Mesendoderm (in vitro differentiated cells): Measurements from ENCODE around the gene AFF3.

ENCODE experiments used
- DNase-seq: peaks from one replicate; pipeline ENCODE4 v3.0.0; 2013
- H2AK5ac ChIP-seq: 2 replicates; pipeline ENCODE4 v1.6.1; 2013; ENCODE audit warnings: low read length, inconsistent platforms
- H2BK120ac ChIP-seq: 2 replicates; pipeline ENCODE4 v1.6.1; 2013; ENCODE audit warnings: low read depth, mild to moderate bottlenecking, low read length, moderate library complexity, mixed read lengths
- H2BK15ac ChIP-seq: replicated peaks from 2 replicates; pipeline ENCODE4 v1.6.1; 2013; ENCODE audit warnings: low read depth, mild to moderate bottlenecking, moderate library complexity
- H2BK5ac ChIP-seq: 2 replicates; pipeline ENCODE4 v1.6.1; 2013; ENCODE audit warnings: low read length, inconsistent platforms
- H3K18ac ChIP-seq: 2 replicates; pipeline ENCODE4 v1.6.1; 2013; ENCODE audit warnings: mild to moderate bottlenecking, low read length, mixed read lengths
- H3K23ac ChIP-seq: one replicate; pipeline ENCODE4 v1.6.1; 2013; ENCODE audit warnings: low read length
- H3K27ac ChIP-seq: 2 replicates; pipeline ENCODE4 v1.5.1; 2013; ENCODE audit warnings: low read depth, mild to moderate bottlenecking, inconsistent platforms, low read length, moderate library complexity
- H3K27me3 ChIP-seq: 2 replicates; pipeline ENCODE4 v1.6.1; 2013; ENCODE audit warnings: low read length, control low read depth, mild to moderate bottlenecking, inconsistent platforms; ENCODE audit not compliant: insufficient read depth, poor library complexity
- H3K36me3 ChIP-seq: 2 replicates; pipeline ENCODE4 v1.6.1; 2013; ENCODE audit warnings: low read length, inconsistent platforms; ENCODE audit not compliant: control insufficient read depth, insufficient read depth
- H3K4ac ChIP-seq: one replicate; pipeline ENCODE4 v1.6.1; 2013; ENCODE audit warnings: low read depth, mild to moderate bottlenecking, low read length, moderate library complexity
- H3K4me1 ChIP-seq: 2 replicates; pipeline ENCODE4 v1.6.1; 2013; ENCODE audit warnings: low read depth, low read length, inconsistent platforms; ENCODE audit not compliant: control insufficient read depth
- H3K4me2 ChIP-seq: 2 replicates; pipeline ENCODE4 v1.6.1; 2013; ENCODE audit warnings: low read length
- H3K4me3 ChIP-seq: 2 replicates; pipeline ENCODE4 v1.5.1; 2013; ENCODE audit warnings: mild to moderate bottlenecking, low read length
- H3K56ac ChIP-seq: one replicate; pipeline ENCODE4 v1.6.1; 2013; ENCODE audit warnings: low read length
- H3K79me1 ChIP-seq: 2 replicates; pipeline ENCODE4 v1.6.1; 2013; ENCODE audit warnings: low read length, inconsistent platforms
- H3K79me2 ChIP-seq: 2 replicates; pipeline ENCODE4 v1.6.1; 2013; ENCODE audit warnings: mild to moderate bottlenecking, low read length; ENCODE audit not compliant: control insufficient read depth, insufficient read depth
- H3K9ac ChIP-seq: 2 replicates; pipeline ENCODE4 v1.6.1; 2013; ENCODE audit warnings: low read length, inconsistent platforms
- H4K5ac ChIP-seq: one replicate; pipeline ENCODE4 v1.6.1; 2013; ENCODE audit warnings: low read length
- H4K8ac ChIP-seq: one replicate; pipeline ENCODE4 v1.6.1; 2013; ENCODE audit warnings: low read depth, mild to moderate bottlenecking, control low read depth, low read length, moderate library complexity
- WGBS: extraction: QIAGEN DNeasy Blood & Tissue Kit; methylation state at CpG from one replicate; pipeline ENCODE4 v1.1.7; 2013; ENCODE audit warnings: low lambda C conversion rate, missing lambda C conversion rate; ENCODE audit not compliant: insufficient coverage; ENCODE audit errors: extremely low coverage; 5-methylcytosine and 5-hydroxymethylcytosine counted together

AFF3 gene

DNA sequence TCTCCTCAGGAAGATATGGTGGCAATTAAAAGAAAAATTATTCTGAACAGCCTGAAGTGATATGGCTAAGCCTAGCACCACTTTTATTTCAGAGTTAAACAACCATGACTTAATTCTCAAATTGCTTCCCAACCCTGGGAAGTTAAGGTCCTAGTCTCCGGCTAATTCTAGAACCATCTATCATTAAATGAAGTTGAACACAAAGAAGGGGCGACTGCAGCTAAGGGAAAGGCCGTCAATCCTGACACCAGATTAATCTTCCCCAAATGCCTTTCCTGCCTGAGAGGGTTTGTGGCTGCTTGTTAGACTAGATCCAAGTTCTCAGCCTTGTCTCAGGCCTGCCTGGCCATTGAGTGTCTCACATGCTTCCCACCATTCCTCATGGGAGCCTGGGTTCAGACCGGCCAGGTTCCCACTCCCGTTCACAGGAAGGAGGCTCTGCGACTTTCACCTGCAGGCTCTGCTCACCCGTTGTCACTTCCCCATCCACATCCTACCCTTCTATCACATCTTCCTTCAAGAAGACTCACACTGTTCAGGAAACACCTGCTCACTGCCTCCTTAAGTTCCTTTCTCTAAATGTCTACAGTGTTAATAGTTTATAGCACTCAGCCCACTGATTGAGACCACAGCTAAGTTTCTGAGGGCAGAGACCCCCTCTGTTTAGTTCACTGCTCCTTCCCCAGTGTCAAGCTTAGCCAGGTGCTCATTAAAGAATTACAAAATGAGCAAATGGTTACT lies 369.6 kb downstream of the AFF3 start:
- Histone ChIP-seq H3K79me1 (no peaks in the 10 kb centered on the region), H3K56ac (no peak overlapping the region), H2BK120ac (no peak overlapping the region), H2AK5ac (no peak overlapping the region), H4K5ac (no peak overlapping the region), H3K27ac (no peak overlapping the region), H3K23ac (no peak overlapping the region), H3K36me3 (no peaks in the 10 kb centered on the region), H3K18ac (peak overlapping the region; percentile 40), H3K4me2 (no peak overlapping the region), H2BK5ac (no peak overlapping the region), H3K4me1 (no peaks in the 10 kb centered on the region), H4K8ac (no peak overlapping the region), H3K79me2 (no peaks in the 10 kb centered on the region), H3K4me3 (no peak overlapping the region), H3K4ac (no peak overlapping the region), H2BK15ac (no peak overlapping the region), H3K9ac (no peak overlapping the region), H3K27me3 (no peaks in the 10 kb centered on the region)
- no peak for DNase-seq
- no CpG with 5 or more reads among the region's 7 CpGs for WGBS

DNA sequence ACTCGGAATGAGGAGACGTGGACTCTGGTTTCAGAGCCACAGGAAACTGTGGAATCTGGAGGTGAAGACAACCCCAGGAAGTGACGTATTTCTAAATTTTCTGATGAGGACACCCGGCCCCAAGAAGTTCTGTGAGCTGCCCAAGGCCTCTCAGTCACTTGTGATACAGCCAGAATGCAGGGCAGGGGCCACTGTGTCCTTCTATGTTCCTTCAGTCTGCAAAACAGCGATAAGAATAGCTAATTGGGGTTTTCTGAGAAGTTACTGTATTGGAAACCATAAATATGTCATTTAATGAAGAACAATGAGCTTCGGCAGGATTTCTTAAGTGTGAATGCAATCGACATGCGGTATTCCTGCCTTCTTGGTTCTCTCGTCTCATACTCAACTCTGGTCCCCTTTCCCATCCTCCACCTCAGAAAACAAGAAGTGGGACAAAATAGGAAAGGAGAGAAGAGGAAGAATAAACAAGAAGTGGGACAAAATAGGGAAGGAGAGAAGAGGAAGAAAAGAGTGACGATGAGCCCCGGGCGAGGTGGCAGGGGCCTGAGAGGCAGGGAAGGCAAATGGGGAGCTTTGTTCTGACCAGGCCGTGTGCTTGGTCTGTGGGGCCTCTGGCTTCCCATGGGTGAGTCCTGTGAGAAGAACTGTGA lies 370.6 kb downstream of the AFF3 start:
- Histone ChIP-seq H4K8ac (no peak overlapping the region), H3K18ac (no peak overlapping the region), H2BK15ac (no peak overlapping the region), H3K79me1 (no peaks in the 10 kb centered on the region), H3K27me3 (no peaks in the 10 kb centered on the region), H3K4ac (peak overlapping the region; percentile 42), H3K9ac (no peak overlapping the region), H4K5ac (no peak overlapping the region), H3K56ac (no peak overlapping the region), H2BK120ac (no peak overlapping the region), H3K27ac (no peak overlapping the region), H3K4me3 (no peak overlapping the region), H3K79me2 (no peaks in the 10 kb centered on the region), H3K36me3 (no peaks in the 10 kb centered on the region), H3K4me1 (no peaks in the 10 kb centered on the region), H3K23ac (no peak overlapping the region), H3K4me2 (no peak overlapping the region), H2AK5ac (no peak overlapping the region), H2BK5ac (no peak overlapping the region)
- DNase-seq, result no peak
- WGBS, result no CpG with 5 or more reads among the region's 13 CpGs

DNA sequence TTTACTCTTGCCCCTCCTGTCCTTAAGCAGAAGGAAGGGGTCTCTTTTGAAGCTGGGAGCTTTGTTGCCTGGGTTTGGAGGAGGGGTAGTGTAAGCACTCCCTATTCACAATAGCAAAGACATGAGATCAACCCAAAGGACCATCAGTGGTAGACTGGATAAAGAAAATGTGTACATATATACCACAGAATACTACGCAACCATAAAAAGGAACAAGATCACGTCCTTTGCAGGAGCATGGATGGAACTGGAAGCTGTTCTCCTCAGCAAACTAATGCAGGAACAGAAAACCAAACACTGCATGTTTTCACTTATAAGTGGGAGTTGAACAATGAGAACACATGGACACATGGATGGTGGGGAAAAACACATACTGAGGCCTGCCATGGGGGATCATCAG lies 371.5 kb downstream of the AFF3 start:
- H4K8ac ChIP-seq, result no peak overlapping the region
- H3K36me3 ChIP-seq, result no peaks in the 10 kb centered on the region
- no peak overlapping the region for H2BK5ac ChIP-seq
- no CpG with 5 or more reads among the region's 2 CpGs for WGBS
- H3K4ac ChIP-seq, result no peak overlapping the region
- no peak overlapping the region for H3K9ac ChIP-seq
- H3K79me1 ChIP-seq, result no peaks in the 10 kb centered on the region
- no peak overlapping the region for H3K4me2 ChIP-seq
- H3K18ac ChIP-seq, result no peak overlapping the region
- H2BK15ac ChIP-seq, result no peak overlapping the region
- no peaks in the 10 kb centered on the region for H3K27me3 ChIP-seq
- no peaks in the 10 kb centered on the region for H3K4me1 ChIP-seq
- H2BK120ac ChIP-seq, result no peak overlapping the region
- no peak overlapping the region for H3K23ac ChIP-seq
- H2AK5ac ChIP-seq, result no peak overlapping the region
- no peak overlapping the region for H3K4me3 ChIP-seq
- no peak overlapping the region for H3K56ac ChIP-seq
- no peak overlapping the region for H4K5ac ChIP-seq
- H3K79me2 ChIP-seq, result no peaks in the 10 kb centered on the region
- no peak for DNase-seq
- no peak overlapping the region for H3K27ac ChIP-seq

DNA sequence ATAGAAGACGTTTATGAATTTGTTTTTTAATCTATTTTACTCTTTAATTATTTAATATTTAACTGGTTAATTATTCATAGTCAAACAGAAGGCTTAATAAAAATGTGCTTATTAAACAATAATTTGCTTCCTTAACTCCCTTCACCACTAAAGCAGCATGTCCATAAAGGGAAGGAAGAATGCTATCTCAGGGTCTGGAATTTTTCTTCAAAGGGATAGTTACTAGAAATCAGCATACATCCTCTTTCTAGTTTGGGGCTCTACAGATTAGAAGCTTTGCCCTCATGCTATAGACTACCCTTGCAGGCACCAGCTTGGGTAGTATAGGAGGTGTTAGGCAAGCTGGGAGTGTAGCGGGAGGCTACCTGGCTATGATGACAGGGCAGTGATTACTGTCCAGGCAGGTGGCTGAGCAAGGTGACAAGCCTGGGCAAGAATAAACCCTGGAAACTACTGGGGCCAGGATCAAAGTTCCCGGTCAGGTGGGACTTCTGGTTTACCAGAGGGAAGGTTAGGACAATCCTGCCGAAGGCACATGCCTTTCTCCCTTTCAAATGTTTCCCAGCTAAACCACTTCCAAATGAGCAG lies 376.6 kb downstream of the AFF3 start:
- Histone ChIP-seq H3K27me3 (no peaks in the 10 kb centered on the region), H2BK15ac (no peak overlapping the region), H2BK5ac (no peak overlapping the region), H2BK120ac (no peak overlapping the region), H3K79me1 (no peaks in the 10 kb centered on the region), H3K27ac (no peak overlapping the region), H3K4me1 (no peaks in the 10 kb centered on the region), H3K9ac (no peak overlapping the region), H3K4me2 (no peak overlapping the region), H3K4me3 (no peak overlapping the region), H3K4ac (no peak overlapping the region), H3K79me2 (no peaks in the 10 kb centered on the region), H4K5ac (no peak overlapping the region), H4K8ac (no peak overlapping the region), H3K18ac (no peak overlapping the region), H3K23ac (no peak overlapping the region), H3K36me3 (no peaks in the 10 kb centered on the region), H3K56ac (no peak overlapping the region), H2AK5ac (no peak overlapping the region)
- DNase-seq, result no peak
- no CpG with 5 or more reads among the region's 4 CpGs for WGBS

DNA sequence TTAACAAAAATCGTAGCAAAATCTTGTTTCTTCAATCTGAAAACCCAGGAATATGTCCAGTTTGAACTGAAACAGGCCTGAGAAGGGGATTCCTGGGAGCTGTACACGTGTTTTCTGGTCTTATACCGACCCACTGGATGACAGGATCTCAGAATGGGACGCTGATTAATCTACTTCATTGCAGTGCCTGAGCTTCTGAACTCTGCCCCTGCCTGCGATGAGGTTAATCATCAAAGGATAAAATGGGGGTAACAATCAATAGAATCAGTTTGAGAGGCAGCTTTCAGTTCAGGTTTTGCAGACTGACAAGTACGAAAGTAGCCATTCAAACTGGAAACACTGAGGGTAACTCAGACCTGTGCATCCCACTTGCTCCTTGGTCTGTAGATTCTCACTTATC lies 378.6 kb downstream of the AFF3 start:
- H2BK120ac ChIP-seq, result no peak overlapping the region
- H3K27ac ChIP-seq, result no peak overlapping the region
- H2BK15ac ChIP-seq, result no peak overlapping the region
- H3K4me1 ChIP-seq, result no peaks in the 10 kb centered on the region
- no peaks in the 10 kb centered on the region for H3K27me3 ChIP-seq
- no peak for DNase-seq
- no peak overlapping the region for H3K4me2 ChIP-seq
- no peak overlapping the region for H3K4ac ChIP-seq
- no peak overlapping the region for H2AK5ac ChIP-seq
- no peak overlapping the region for H3K56ac ChIP-seq
- H3K79me2 ChIP-seq, result no peaks in the 10 kb centered on the region
- no peaks in the 10 kb centered on the region for H3K36me3 ChIP-seq
- no peaks in the 10 kb centered on the region for H3K79me1 ChIP-seq
- no peak overlapping the region for H4K8ac ChIP-seq
- H3K18ac ChIP-seq, result no peak overlapping the region
- H2BK5ac ChIP-seq, result no peak overlapping the region
- WGBS, result no CpG with 5 or more reads among the region's 6 CpGs
- H4K5ac ChIP-seq, result no peak overlapping the region
- H3K4me3 ChIP-seq, result no peak overlapping the region
- H3K23ac ChIP-seq, result no peak overlapping the region
- H3K9ac ChIP-seq, result no peak overlapping the region
